Measurements from ENCODE around the gene SNN.

The SNN gene

GRCh38 chr16:11635679-11636171 lies 32.5 kb upstream of the SNN start:
- DNase-seq = no peak

DNA sequence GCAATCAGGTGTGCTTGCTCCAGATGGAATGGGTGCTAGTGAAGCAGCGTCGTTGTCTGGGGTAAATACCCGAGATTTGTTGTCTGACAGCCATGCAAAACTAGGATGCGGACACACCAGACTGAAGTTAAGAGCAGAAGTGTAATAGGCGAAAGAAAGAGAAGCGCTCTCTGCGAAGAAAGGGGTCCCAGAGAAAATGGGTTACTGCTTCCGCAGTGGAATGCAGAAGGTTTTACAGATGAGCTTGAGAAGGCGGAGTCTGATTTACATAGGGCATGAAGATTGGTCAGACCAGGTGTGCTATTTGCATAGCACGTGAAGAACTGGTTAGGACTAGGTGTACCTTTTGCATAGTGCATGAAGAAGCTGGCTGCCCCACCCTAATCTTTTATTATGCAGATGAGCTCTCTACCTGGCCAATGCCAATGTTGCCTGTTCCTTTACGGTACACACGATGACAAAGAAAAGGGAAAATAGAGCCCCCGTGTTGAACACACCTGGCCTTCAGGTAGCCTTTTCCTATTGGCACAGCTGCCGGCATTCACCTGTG lies 32.0 kb upstream of the SNN start:
- DNase-seq = no peak

DNA sequence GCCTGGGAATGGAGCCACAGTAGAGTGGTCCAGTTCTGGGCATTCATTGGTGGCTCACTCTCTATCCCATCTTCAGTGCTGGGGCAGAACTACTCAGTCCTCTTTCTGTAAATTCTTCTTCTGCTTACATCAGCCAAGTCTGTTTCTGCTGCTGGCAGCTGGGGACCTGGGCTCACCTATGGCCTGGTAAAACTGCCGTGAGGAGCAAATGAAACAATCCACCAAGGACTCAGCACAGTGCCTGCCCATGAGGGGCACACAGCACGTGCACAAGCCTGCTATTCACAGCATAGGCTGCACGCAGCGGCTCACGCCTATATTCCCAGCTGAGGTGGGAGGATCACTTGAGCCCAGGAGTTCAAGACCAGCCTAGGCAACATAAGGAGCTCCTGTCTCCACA lies 30.9 kb upstream of the SNN start:
- no peak for DNase-seq

- no peak for DNase-seq
Measured at GRCh38 chr16:11638140-11638539, 30.1 kb upstream of the SNN start.

DNA sequence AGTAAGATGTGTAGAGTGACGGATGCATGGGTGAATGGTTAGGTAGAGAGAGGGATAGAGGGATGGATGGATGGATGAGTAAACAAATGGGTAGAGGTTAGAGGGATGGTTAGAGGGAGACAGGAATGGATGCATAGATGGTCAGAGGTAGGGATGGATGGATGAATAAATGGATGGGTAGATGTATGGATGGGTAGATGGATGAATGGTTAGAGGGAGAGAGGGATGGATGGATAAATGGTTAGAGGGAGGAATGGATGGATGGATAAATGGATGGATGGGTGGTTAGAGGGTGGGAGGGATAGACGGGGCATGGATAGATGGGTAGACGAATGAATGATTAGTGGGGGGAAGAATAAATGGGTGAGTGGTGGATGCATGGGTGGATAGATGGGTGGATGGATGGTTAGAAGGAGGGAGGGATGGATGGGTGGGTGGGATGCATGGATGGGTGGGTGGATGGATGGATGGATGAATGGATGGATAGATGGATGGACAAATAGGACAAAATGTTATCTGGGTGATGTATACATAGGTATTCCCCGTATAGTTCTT lies 29.2 kb upstream of the SNN start:
- DNase-seq = no peak

DNA sequence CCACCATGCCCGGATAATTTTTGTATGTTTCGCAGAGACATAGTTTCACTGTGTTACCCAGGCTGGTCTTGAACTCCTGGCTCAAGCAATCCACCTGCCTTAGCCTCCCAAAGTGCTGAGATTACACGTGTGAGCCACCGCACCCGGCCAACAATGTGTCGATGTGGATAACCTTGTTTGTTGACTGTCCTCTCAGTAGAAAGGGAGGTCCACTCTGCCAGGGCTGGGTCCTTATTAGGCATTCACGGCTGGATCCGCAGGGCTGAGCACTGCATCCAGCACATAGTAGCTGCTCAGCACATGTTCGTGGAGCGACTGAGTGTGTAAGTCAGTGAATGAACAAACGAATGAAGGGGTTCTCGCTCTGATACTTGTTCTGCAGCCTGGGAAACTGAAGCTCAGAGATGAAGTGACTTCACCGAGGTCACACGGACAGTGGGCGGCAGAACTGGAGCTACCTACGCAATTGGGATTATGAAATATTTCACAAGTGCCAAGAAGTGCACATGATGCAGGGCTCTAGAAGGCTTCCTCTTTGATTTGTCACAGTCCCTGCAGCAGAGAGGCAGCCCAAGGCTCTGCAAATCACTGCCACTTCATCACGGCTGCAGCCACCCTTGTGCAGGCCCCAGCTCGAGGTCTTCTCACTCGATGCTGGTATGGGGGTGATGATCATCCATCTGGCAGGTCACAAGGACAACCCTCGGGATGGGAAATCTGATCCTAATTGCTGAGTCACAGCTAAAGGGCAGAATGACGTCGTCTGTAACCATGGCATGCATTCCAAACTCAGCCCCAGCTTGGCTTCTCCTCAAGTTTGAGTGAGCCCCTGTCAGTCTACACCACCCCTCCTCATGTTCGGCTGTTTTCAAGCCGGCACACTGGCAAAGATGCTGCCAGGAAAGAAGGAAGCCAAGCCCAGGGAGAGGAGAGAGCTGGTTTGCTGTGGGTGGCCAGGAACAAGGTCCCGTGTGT lies 28.0 kb upstream of the SNN start:
- no peak for DNase-seq

- peak in 1 of 2 experiments; percentile 21 for DNase-seq
Measured at GRCh38 chr16:11640987-11641817, 27.1 kb upstream of the SNN start.

DNA sequence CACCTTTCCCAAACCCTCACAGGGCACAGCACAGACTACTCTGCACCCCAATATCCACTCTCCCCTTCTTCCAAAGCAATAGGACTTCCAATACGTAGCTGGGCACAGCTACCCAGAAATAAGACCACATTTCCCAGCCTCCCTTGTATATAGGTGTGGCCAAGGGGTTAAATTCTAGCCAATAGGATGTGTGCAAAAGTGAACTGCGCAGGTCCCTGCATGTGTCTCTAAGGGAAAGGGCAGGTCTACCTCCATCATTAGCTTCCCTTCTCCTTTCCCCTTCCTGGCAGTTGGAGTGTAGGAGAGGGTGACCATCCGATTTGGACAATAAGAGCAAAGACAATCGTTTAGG lies 25.5 kb upstream of the SNN start:
- DNase-seq = no peak

- no peak for DNase-seq
Measured at GRCh38 chr16:11649276-11649675, 19.0 kb upstream of the SNN start.

DNA sequence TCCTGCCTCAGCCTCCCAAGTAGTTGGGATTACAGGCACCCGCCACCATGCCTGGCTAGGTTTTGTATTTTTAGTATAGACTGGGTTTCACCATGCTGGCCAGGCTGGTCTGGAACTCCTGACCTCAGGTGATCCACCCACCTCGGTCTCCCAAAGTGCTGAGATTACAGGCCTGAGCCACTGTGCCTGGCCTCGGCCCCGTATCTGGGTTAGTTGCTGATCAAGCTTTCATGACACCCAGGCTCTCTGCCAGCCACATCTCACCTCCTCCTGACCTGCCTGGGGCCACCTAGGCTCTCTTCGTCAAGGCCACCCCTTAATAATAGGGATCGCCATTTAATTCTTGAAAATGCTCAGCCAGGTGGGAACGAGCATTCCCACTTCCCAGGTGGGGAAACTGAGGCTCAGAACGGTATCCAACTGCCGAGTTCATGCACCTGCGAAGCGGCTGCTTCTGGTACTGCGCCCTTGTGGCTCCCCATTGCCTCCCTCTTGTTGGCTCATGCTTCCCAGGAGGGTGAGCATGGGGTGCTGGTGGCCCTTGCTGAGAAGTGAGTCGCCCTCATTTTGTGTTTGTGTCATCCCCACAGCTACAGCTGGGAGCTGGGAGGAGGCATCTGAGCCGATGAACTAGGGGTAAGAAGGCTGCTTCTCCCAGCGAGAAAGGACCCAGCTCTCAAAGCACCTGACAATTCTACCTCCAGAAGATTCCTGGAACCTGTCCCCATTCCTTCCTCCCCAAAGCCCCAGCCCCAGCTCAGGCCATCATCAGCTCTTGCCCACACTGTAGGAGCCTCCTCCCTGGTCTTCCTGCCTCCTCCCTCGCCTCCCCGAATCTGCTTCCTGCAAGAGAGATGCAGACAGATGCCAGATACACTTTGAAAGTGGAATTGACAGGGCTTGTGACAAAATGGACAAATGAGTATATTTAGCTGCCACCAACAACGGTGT lies 17.3 kb upstream of the SNN start:
- no peak for DNase-seq

GRCh38 chr16:11651796-11652195 lies 16.5 kb upstream of the SNN start:
- no peak for DNase-seq

- no peak for DNase-seq
Measured at GRCh38 chr16:11655655-11656054, 12.6 kb upstream of the SNN start.

- no peak for DNase-seq
Measured at GRCh38 chr16:11657556-11657955, 10.7 kb upstream of the SNN start.

GRCh38 chr16:11658896-11659708 lies 9.2 kb upstream of the SNN start:
- no peak for DNase-seq

- no peak for DNase-seq
Measured at GRCh38 chr16:11660565-11660964, 7.7 kb upstream of the SNN start.

GRCh38 chr16:11662582-11662981 lies 5.7 kb upstream of the SNN start:
- DNase-seq = no peak

GRCh38 chr16:11665071-11665491 lies 3.2 kb upstream of the SNN start:
- DNase-seq = peak in 1 of 2 experiments; percentile 39

DNA sequence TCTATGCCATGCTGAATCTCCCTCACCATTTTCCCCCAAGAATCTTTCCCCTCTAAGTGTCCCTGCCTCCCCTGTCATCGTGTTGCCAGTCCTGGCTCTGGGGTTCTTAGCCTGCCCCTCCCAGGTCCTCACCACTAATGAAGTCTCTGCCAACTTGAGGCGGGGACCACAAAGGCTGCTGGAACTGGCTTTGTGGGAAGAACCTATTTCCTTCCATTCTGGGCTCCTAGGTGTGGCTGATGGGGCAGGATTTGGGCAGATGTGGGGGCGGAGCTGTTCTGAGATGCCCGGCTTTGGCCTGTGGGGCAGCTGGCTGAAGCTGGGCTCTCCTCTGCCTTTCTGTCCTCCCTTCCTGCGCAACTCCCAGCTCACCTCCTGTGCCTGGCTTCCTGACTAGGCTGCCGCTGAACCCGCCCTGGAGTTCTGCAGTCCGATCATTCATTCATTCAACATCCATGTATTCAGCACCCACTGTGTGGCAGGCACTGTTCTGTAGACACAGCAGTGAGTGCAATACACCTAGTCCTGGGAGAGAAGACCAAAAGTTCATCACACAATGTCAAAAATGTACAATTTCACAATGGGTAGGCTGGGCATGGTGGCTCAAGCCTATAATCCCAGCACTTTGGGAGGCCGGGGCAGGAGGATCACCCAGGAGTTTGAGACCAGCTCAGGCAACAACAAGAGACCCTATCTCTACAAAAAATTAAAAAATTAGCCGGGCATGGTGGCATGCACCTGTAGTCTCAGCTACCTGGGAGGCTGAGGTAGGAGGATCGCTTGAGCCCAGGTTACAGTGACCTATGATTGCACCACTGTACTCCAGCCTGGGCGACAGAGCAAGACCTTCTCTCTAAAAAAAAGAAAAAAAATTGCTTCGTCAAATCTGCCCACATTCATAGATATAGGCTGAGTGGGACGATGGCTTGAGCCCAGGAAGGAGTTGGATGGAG lies 1.9 kb upstream of the SNN start:
- no peak for DNase-seq

DNA sequence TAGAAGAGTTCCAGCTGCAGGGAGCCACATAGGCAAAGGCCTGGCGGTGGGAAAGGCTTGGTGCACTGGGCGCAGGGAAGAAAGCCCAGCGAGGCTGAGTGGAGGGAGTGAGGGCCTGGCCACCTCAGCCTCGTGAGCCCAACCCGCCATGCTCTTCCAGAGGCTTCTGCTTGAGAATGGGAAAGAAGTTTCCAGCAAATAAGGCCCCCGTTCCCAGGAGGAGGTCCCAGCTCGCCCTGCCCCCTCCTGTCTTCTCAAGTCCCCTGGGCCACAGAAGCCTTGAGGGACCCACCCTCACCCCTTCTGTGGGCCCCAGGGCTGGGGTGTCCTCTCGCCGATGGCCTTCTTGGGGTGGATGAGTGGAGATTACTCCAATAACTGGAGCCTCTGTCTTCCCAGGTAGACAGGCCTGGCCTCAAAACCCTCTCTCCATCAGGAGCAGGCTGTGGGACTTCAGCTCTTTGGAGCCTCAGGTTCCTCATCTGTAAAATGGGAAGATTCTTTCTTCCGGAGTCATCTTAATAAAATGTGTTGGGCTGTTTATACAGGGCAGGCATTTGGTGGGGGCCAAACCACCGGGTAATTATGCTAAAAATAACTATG lies 933 bp upstream of the SNN start:
- DNase-seq = no peak
